Ovary (tissue), 3 donors: Measurements from ENCODE around the gene EBF3.

Experiments
- EP300 ChIP-seq: sonication (generic); formaldehyde crosslinking; IDR thresholded peaks from one replicate; pipeline ENCODE4 v1.6.1; 2017; ENCODE audit warnings: antibody characterized with exemption
- POLR2A ChIP-seq: fragments of 450-650 bp; IDR thresholded peaks from one replicate; pipeline ENCODE4 v1.6.1; 2017; ENCODE audit warnings: antibody characterized with exemption, mild to moderate bottlenecking, moderate library complexity
- TF ChIP-seq, protein P1 (sequence below), 3 donors: fragments of 450-650 bp in 2 of 3; fragments of 200-600 bp in 1 of 3; IDR thresholded peaks; one replicate each; pipeline versions ENCODE4 v1.5.1 to v1.8.0; 2016 to 2022; ENCODE audit warnings: antibody characterized with exemption in 3 of 3, mild to moderate bottlenecking in 1 of 3
- donor health status: DM: no; HTN: no; CAD: no.

GRCh38 chr10:129915526-129916378 is 48.3 kb downstream of the EBF3 start:
- TF ChIP-seq POLR2A: no peak
- TF ChIP-seq, protein P1, sequence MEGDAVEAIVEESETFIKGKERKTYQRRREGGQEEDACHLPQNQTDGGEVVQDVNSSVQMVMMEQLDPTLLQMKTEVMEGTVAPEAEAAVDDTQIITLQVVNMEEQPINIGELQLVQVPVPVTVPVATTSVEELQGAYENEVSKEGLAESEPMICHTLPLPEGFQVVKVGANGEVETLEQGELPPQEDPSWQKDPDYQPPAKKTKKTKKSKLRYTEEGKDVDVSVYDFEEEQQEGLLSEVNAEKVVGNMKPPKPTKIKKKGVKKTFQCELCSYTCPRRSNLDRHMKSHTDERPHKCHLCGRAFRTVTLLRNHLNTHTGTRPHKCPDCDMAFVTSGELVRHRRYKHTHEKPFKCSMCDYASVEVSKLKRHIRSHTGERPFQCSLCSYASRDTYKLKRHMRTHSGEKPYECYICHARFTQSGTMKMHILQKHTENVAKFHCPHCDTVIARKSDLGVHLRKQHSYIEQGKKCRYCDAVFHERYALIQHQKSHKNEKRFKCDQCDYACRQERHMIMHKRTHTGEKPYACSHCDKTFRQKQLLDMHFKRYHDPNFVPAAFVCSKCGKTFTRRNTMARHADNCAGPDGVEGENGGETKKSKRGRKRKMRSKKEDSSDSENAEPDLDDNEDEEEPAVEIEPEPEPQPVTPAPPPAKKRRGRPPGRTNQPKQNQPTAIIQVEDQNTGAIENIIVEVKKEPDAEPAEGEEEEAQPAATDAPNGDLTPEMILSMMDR (IDR thresholded peaks at IDR 0.05): no peak
- TF ChIP-seq EP300: no peak
